NOMO-1 treated with dmso at 0.1 percent for 144 hours (cell line): Measurements from ENCODE around the gene KLRC1.
"Not testable (repeated sequence)": the region's sequence is repeated elsewhere in the genome, so short reads cannot be mapped to it uniquely, and the experiment has no call there.

ENCODE experiments used
- DNase-seq: peaks from one replicate; lab custom pipeline; 2025; ENCODE audit not compliant: unreplicated experiment; lab: John Stamatoyannopoulos, UW

The KLRC1 gene

GRCh38 chr12:10453156-10453555 lies at the start of gene KLRC1:
Gene KLRC1, minus strand, starts transcription at chr12:10453377. Its CDS starts 2,221 bp downstream, at chr12:10451156.
- DNase-seq: no peak

DNA sequence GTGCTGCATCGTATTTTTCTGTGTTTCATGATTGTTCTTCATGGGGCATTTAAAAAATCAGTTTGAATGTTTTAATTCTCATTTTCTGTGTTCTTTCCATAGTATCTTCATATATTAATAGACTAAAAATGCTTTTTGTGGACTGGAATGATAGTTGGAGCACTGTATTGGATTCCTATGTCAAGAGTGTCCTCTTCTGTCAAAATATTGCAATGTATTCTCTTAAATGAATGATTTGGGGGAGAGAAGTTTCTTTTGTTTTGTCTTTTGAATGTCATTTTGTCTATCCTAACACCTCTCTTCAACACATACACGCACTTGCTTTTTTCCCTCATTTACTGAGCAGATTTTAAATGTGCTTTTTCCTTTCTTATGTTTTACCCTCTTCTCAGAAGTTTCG lies 47.9 kb upstream of the KLRC1 start:
- no peak for DNase-seq

DNA sequence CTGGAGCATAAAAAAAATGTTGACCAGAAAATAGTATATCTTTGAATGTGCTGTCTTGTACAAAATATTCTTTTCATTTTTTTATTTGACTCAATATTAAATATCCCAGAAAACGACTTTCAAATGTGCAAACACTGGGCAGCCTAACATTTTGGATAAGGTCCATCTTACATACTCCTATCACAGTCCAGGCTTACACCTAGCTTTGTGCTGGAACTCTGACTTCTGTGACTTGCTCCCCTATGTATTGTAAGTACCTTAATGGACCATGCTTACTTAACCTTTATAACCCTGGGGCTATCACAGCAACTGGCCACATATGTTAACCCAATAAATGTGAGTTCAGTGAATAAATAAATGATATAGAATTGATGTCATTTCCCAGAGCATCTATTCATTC lies 44.9 kb upstream of the KLRC1 start:
- DNase-seq: no peak

DNA sequence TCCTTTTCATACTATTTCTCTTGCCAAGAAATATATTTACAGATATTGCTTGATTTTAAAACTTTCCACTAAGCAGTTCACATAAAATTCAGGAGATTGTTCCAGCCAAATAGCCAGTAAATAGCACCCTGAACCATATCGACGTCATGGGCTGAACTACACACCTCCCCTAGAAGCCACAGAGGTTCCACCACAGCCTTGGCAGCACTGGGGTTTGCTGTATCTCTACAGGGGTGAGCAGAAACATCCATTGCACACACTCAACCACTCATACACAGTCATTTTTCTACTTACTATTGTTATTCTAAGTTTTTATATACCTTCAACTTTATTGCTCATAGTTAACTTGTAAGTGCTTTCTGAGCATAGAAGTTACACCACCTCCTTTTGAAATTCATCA lies 44.4 kb upstream of the KLRC1 start:
- DNase-seq: no peak

GRCh38 chr12:10491766-10492165 lies 38.6 kb upstream of the KLRC1 start:
- no peak for DNase-seq

- DNase-seq: not testable (repeated sequence)
These were observed 34.2 kb upstream of the KLRC1 start for GRCh38 chr12:10487328-10487727.

DNA sequence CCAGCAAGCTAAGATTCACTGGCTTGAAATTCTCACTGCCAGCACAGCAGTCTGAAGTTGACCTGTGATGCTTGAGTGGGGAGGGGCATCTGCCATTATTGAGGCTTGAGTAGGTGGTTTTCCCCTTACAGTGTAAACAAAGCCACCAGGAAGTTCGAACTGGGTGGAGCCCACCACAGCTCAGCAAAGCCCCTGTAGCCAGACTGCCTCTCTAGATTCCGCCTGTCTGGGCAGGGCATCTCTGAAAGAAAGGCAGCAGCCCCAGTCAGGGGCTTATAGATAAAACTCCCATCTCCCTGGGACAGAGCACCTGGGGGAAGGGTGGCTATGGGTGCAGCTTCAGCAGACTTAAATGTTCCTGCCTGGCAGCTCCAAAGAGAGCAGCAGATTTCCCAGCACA lies 28.7 kb upstream of the KLRC1 start:
- DNase-seq: not testable (repeated sequence)

GRCh38 chr12:10472808-10473207 lies 19.6 kb upstream of the KLRC1 start:
- DNase-seq: not testable (repeated sequence)

DNA sequence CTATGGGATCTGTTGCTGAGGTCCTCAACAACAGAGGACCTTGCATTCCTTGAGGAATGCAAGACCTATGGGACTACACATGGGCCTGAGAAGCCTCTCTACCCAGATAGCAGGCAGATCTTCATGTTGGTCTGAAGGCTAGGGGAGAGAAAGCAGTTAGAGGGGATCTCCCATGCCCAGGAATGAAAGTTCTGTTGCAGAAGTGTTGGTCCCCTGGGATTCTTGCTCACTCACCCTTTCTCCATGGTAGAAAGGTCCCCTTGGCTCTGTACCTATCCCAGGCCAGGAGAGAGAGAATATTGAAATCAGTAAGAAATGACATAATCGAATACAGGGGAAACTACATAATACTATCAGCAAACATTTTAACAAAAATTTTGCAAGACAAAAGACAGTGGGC lies 16.5 kb upstream of the KLRC1 start:
- DNase-seq: no peak

DNA sequence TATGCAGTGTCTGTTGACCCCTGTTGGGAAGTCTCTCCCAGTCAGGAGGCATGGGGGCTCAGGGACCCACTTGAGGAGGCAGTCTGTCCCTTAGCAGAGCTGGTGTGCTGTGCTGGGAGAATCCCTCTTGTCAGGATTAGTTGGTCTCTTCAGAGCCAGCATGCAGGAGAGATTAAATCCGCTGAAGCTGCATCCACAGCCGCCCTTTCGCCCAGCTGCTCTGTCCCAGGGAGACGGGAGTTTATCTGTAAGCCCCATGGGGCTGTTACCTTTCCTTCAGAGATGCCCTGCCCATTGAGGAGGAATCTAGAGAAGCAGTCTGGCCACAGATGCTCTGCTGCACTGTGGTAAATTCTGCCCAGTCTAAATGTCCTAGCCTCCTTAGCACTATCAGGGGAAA lies 13.1 kb upstream of the KLRC1 start:
- no peak for DNase-seq

GRCh38 chr12:10457760-10458159 lies 4.6 kb upstream of the KLRC1 start:
- no peak for DNase-seq

- no peak for DNase-seq
These were observed 3.7 kb upstream of the KLRC1 start for GRCh38 chr12:10456856-10457255.

DNA sequence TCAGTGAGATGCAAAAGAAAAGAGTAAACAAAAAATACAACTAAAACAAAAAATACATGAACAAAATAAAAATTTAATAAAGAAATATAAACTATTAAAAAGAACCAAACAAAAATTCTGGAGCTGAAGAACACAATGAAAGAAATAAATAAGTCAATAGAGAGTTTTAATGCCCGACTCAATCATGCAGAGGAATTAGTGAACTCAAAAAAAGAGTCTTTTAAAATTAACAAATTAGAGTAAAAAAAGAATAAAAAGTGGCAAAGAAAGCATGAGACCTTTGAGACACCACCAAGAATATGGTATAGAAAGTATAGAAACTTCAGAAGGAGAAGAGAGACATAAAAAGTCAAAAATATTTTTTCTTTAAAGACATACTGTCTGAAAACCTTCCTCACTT lies 2.6 kb upstream of the KLRC1 start:
- DNase-seq: no peak

GRCh38 chr12:10454531-10454930 lies 1.4 kb upstream of the KLRC1 start:
- no peak for DNase-seq

DNA sequence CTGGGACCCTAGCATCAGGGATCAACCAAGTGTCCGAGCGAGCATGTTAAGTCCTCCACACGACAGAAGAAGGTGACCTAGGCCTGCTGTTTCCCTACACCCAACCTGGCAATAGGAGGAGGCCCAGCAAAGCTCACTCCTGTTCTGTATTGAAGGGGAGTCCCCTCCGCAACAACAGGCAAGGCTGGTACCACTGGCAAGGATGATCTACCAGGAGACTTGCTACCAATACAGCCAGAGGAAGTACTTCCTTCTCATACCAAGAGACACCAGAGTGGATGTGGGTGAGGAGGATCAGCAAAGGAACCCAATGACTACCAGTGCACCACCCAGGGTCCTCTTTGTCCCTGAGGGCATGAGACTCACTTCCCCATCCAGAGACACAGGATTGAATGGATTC lies 4.9 kb downstream of the KLRC1 start:
- no peak for DNase-seq

DNA sequence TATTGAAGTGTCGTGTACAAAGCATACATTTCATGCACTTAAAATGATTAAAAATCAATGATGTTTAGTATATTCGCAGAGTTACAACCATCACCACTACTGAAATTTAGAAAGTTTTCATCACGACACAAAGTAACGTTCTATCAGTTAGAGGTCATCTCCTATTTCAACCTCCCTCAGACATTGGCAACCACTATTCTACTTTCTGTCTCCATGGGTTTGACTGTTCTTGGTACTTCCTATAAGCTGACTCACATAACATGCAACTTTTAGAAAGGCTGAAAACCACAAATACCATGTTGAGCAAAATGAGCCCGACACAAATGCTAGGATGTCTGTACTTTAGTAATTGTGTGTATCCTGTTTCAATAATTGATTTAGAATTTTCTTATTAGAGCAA lies 7.1 kb downstream of the KLRC1 start:
- DNase-seq: not testable (repeated sequence)

- not testable (repeated sequence) for DNase-seq
These were observed 12.0 kb downstream of the KLRC1 start for GRCh38 chr12:10441144-10441543.

- DNase-seq: not testable (repeated sequence)
These were observed 13.4 kb downstream of the KLRC1 start for GRCh38 chr12:10439608-10440274.

DNA sequence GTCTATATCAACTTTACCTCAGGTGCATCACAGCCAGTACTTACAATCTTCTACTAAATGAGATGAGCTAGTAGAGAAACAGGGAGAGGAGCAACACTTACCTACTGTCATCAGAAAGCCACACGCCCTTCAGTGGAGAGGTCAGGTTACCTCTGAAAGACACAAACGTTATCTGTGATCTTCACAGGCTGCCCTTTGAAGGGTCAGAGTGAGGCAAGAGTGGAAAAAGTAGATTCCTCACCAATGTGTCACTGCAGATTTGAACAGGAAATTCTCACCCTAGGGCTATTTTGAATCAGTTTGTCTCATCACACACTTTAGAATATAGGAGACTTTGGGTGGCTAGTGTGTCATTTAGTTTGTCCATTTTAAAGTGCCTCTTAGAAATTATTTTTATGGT lies 15.6 kb downstream of the KLRC1 start:
- not testable (repeated sequence) for DNase-seq

GRCh38 chr12:10435816-10436215 lies 17.4 kb downstream of the KLRC1 start, which contains the start of gene KLRC2:
Gene KLRC2, minus strand, starts transcription at chr12:10436010. Its CDS starts 24 bp downstream, at chr12:10435986.
- peak; percentile 2 for DNase-seq

GRCh38 chr12:10430623-10431022 lies 22.6 kb downstream of the KLRC1 start:
- not testable (repeated sequence) for DNase-seq

- DNase-seq: not testable (repeated sequence)
These were observed 27.2 kb downstream of the KLRC1 start for GRCh38 chr12:10425938-10426337.

GRCh38 chr12:10424260-10424899 lies 28.8 kb downstream of the KLRC1 start:
- not testable (repeated sequence) for DNase-seq
